NCI-H774 (cell line): Measurements from ENCODE around the gene PNO1.

Experiments used
- DNase-seq: peaks from one replicate; lab custom pipeline; 2025; lab: John Stamatoyannopoulos, UW

Gene PNO1

GRCh38 chr2:68195096-68195495 lies 37.4 kb downstream of the PNO1 start:
- no peak for DNase-seq

- DNase-seq = no peak
These were observed 38.5 kb downstream of the PNO1 start for GRCh38 chr2:68196120-68196716.

DNA sequence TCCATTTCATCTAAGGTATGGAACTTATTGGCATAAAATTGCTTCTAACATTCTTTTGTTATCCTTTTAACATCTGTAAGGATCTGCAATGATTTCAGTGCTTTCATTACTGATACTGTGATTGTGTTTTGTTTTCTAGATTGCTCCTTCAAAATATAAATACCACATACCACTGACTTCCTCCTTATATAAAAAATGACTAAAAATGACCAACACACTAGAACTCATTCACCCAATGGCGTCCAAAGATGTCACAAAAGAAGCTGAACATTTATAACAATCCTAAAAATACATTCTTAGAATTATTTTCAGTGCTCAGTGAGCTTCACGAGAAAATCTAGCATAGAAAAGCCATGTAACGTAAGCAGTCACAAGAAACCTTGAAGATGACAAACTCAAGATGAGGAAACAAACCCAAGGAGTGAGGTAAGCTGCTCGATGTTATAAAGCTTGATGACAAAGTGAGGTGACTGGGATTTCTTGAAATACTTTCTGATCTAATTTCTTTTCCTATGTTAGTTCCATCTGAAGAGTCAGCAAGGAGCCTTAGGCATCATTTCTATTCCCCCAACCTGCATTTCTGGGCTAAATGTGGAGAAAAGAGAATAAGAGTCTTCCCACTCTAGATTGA lies 42.6 kb downstream of the PNO1 start:
- no peak for DNase-seq

- DNase-seq = no peak
These were observed 45.9 kb downstream of the PNO1 start for GRCh38 chr2:68203587-68203986.

GRCh38 chr2:68206793-68207192 lies 49.1 kb downstream of the PNO1 start:
- DNase-seq = no peak

- no peak for DNase-seq
These were observed 56.7 kb downstream of the PNO1 start for GRCh38 chr2:68214381-68214780.

- no peak for DNase-seq
These were observed 59.0 kb downstream of the PNO1 start for GRCh38 chr2:68216454-68217310.

DNA sequence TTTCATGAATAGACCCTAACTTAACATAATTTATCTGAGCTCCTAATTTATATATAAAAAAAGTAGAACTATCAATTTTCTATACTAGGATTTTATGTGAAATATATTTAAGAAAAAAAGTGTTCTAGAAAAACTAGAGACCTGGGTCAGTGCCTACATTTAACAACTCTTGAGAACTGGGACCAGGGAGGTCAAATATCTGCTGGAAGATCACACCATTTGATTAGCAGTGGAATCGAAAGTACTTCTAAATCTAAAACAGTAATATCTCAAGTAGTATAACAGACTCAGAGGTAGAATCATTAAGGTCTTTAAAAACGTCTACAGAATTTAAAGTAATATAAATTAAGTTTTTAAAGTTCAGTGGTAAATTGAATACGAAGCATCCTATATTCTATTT lies 60.0 kb downstream of the PNO1 start:
- no peak for DNase-seq

DNA sequence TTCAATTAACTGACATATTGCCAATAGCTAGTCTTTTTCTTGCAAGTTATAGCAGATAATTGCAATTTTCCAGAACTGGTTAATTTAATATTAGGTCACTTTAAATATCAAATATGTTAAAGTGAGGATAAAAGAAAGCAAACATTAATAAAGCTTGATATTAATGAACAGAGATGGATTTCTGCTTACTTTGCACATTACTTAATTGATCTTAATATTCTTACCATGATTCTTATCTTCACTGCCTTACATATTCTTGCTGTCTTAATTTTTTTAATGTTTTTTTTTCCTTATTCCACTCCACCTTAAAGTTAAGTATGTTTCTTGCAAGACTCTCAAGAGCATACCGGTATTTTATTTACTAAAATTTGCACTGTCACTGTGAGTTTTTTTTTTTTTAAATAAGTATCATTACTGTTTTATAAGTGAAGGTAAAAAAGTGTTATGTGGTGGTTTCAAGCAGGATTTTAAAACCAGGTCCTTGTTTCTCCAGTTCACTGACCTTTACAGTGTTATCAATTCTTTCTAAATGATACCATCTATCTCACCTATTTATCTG lies 60.7 kb downstream of the PNO1 start:
- DNase-seq = no peak

DNA sequence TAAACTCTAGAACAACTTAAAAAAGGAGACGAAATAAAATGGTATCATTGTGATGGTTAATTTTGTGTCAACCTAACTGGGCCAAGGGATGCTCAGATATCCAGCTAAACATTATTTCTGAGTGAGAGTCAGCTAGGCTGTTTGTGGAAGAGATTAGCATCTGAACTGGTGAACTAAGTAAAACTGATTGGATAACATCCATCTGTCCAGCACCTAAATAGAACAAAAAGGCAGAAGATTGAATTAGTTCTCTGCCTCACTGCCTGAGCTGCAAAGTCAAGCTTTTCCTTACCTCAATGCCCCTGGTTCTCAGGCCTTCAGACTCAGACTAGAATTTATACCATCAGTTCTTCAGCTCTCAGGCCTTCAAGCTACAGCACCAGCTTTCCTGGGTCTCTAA lies 64.6 kb downstream of the PNO1 start:
- no peak for DNase-seq

- no peak for DNase-seq
These were observed 65.7 kb downstream of the PNO1 start for GRCh38 chr2:68223419-68223818.

- DNase-seq = peak; percentile 11
These were observed 67.5 kb downstream of the PNO1 start for GRCh38 chr2:68225119-68225632.
